NCI-H1417 (cell line): ENCODE measurements around the gene CLOCK.

Experiments used
- DNase-seq, 3 experiments: peaks; one replicate each; lab custom pipeline; 2025; lab: John Stamatoyannopoulos, UW

CLOCK gene

GRCh38 chr4:55475394-55476243 lies 71.1 kb downstream of the CLOCK start:
- no peak for DNase-seq

- no peak for DNase-seq
These were observed 76.7 kb downstream of the CLOCK start for GRCh38 chr4:55469979-55470378.

GRCh38 chr4:55468724-55469123 lies 78.0 kb downstream of the CLOCK start:
- DNase-seq, result no peak

GRCh38 chr4:55466001-55466400 lies 80.7 kb downstream of the CLOCK start:
- DNase-seq, result no peak

GRCh38 chr4:55458611-55459010 lies 88.1 kb downstream of the CLOCK start:
- no peak for DNase-seq

GRCh38 chr4:55458164-55458563 lies 88.5 kb downstream of the CLOCK start:
- no peak for DNase-seq

- no peak for DNase-seq
These were observed 96.1 kb downstream of the CLOCK start for GRCh38 chr4:55450566-55450965.

GRCh38 chr4:55447831-55448230 lies 98.9 kb downstream of the CLOCK start:
- no peak for DNase-seq

- DNase-seq, result no peak
These were observed 99.5 kb downstream of the CLOCK start for GRCh38 chr4:55447108-55447708.

- no peak for DNase-seq
These were observed 100.2 kb downstream of the CLOCK start for GRCh38 chr4:55446578-55446922.

GRCh38 chr4:55445921-55446577 lies 100.7 kb downstream of the CLOCK start:
- no peak for DNase-seq

- DNase-seq, result peak in 2 of 3 experiments; percentile 2 to 41
These were observed 101.9 kb downstream of the CLOCK start for GRCh38 chr4:55444827-55445226.

GRCh38 chr4:55442541-55442940 lies 104.2 kb downstream of the CLOCK start:
- DNase-seq, result no peak

GRCh38 chr4:55440786-55441185 lies 105.9 kb downstream of the CLOCK start:
- no peak for DNase-seq

GRCh38 chr4:55439023-55439422 lies 107.7 kb downstream of the CLOCK start:
- DNase-seq, result peak in 1 of 3 experiments; percentile 69

GRCh38 chr4:55438314-55438713 lies 108.4 kb downstream of the CLOCK start:
- no peak for DNase-seq

- DNase-seq, result no peak
These were observed 108.9 kb downstream of the CLOCK start for GRCh38 chr4:55437823-55438222.

GRCh38 chr4:55437356-55437796 lies 109.3 kb downstream of the CLOCK start:
- no peak for DNase-seq

- DNase-seq, result no peak
These were observed 111.4 kb downstream of the CLOCK start for GRCh38 chr4:55435141-55435841.

GRCh38 chr4:55431710-55432336 lies 114.9 kb downstream of the CLOCK start:
- DNase-seq, result no peak

- DNase-seq, result no peak
These were observed 121.9 kb downstream of the CLOCK start for GRCh38 chr4:55424791-55425190.

GRCh38 chr4:55416176-55416575 lies 130.5 kb downstream of the CLOCK start:
- no peak for DNase-seq
